Central memory CD8-positive, alpha-beta T cell (primary cell): ENCODE results near the gene AFF1.

Source experiments
- ATAC-seq: fragments of 150-1000 bp; cut with Tn5 transposase; replicated peaks from 2 replicates; pipeline ENCODE4 v1.10.0; 2022; ENCODE audit warnings: mild to moderate bottlenecking, moderate FRiP score, moderate number of reproducible peaks; ENCODE audit not compliant: poor library complexity, severe bottlenecking; ENCODE audit errors: extremely low read depth
- DNase-seq, 2 donors: peaks; one replicate each; pipeline ENCODE4 v3.0.0; 2021; ENCODE audit warnings: low spot score in 2 of 2
- H3K27ac Mint-ChIP-seq: one replicate; pipeline ENCODE4 v1.8.0; 2022; ENCODE audit warnings: low read depth, mild to moderate bottlenecking, moderate library complexity, mixed read lengths
- H3K27me3 Mint-ChIP-seq: one replicate; pipeline ENCODE4 v1.8.0; 2022; ENCODE audit warnings: mixed read lengths
- H3K36me3 Mint-ChIP-seq: one replicate; pipeline ENCODE4 v1.8.0; 2022; ENCODE audit warnings: mild to moderate bottlenecking, moderate library complexity, mixed read lengths; ENCODE audit not compliant: insufficient read depth
- H3K4me1 Mint-ChIP-seq: one replicate; pipeline ENCODE4 v1.8.0; 2022; ENCODE audit warnings: mixed read lengths
- H3K4me3 Mint-ChIP-seq: one replicate; pipeline ENCODE4 v1.8.0; 2022; ENCODE audit warnings: mild to moderate bottlenecking, moderate library complexity, mixed read lengths
- H3K9me3 Mint-ChIP-seq: one replicate; pipeline ENCODE4 v1.8.0; 2022; ENCODE audit warnings: mixed read lengths

AFF1 gene

GRCh38 chr4:86909546-86910295, 25.1 kb upstream of the AFF1 start:
- Mint-ChIP-seq H3K4me3 (no peak overlapping the region), H3K27me3 (no peaks in the 10 kb centered on the region), H3K4me1 (no peaks in the 10 kb centered on the region), H3K9me3 (no peaks in the 10 kb centered on the region), H3K27ac (no peak overlapping the region), H3K36me3 (no peaks in the 10 kb centered on the region)
- DNase-seq (no peak), ATAC-seq (no peak)

GRCh38 chr4:86910369-86910768, 24.4 kb upstream of the AFF1 start:
- no peak for ATAC-seq
- no peaks in the 10 kb centered on the region for H3K9me3 Mint-ChIP-seq
- no peaks in the 10 kb centered on the region for H3K27me3 Mint-ChIP-seq
- H3K27ac Mint-ChIP-seq: no peak overlapping the region
- no peak for DNase-seq
- no peak overlapping the region for H3K4me3 Mint-ChIP-seq
- H3K36me3 Mint-ChIP-seq: no peaks in the 10 kb centered on the region
- H3K4me1 Mint-ChIP-seq: no peaks in the 10 kb centered on the region

GRCh38 chr4:86910820-86911684, 23.8 kb upstream of the AFF1 start:
- H3K4me3 Mint-ChIP-seq: no peak overlapping the region
- H3K27me3 Mint-ChIP-seq: no peaks in the 10 kb centered on the region
- H3K4me1 Mint-ChIP-seq: no peaks in the 10 kb centered on the region
- H3K9me3 Mint-ChIP-seq: no peaks in the 10 kb centered on the region
- no peak for ATAC-seq
- H3K27ac Mint-ChIP-seq: no peak overlapping the region
- no peaks in the 10 kb centered on the region for H3K36me3 Mint-ChIP-seq
- no peak for DNase-seq

GRCh38 chr4:86916392-86916791, 18.4 kb upstream of the AFF1 start:
- H3K27ac Mint-ChIP-seq: no peak overlapping the region
- DNase-seq: no peak
- no peaks in the 10 kb centered on the region for H3K4me1 Mint-ChIP-seq
- H3K36me3 Mint-ChIP-seq: no peaks in the 10 kb centered on the region
- ATAC-seq: no peak
- no peak overlapping the region for H3K4me3 Mint-ChIP-seq
- H3K9me3 Mint-ChIP-seq: no peaks in the 10 kb centered on the region
- H3K27me3 Mint-ChIP-seq: no peaks in the 10 kb centered on the region

- DNase-seq: no peak
- Mint-ChIP-seq H3K27me3 (no peaks in the 10 kb centered on the region), H3K4me1 (no peaks in the 10 kb centered on the region), H3K36me3 (no peaks in the 10 kb centered on the region), H3K9me3 (no peaks in the 10 kb centered on the region), H3K4me3 (no peak overlapping the region), H3K27ac (no peak overlapping the region)
- no peak for ATAC-seq
These were observed 17.4 kb upstream of the AFF1 start for GRCh38 chr4:86917212-86918039.

GRCh38 chr4:86918539-86919072, 16.2 kb upstream of the AFF1 start:
- Mint-ChIP-seq H3K4me1 (no peaks in the 10 kb centered on the region), H3K9me3 (no peaks in the 10 kb centered on the region), H3K4me3 (no peak overlapping the region), H3K36me3 (no peaks in the 10 kb centered on the region), H3K27me3 (no peaks in the 10 kb centered on the region), H3K27ac (no peak overlapping the region)
- no peak for DNase-seq
- no peak for ATAC-seq

- DNase-seq (no peak), ATAC-seq (no peak)
- H3K4me3 Mint-ChIP-seq: no peak overlapping the region
- H3K9me3 Mint-ChIP-seq: no peaks in the 10 kb centered on the region
- no peaks in the 10 kb centered on the region for H3K36me3 Mint-ChIP-seq
- no peaks in the 10 kb centered on the region for H3K27me3 Mint-ChIP-seq
- H3K27ac Mint-ChIP-seq: no peak overlapping the region
- H3K4me1 Mint-ChIP-seq: no peaks in the 10 kb centered on the region
These were observed 15.1 kb upstream of the AFF1 start for GRCh38 chr4:86919561-86920223.

- Mint-ChIP-seq H3K27ac (no peak overlapping the region), H3K4me1 (no peaks in the 10 kb centered on the region), H3K36me3 (no peaks in the 10 kb centered on the region), H3K27me3 (no peaks in the 10 kb centered on the region), H3K9me3 (no peaks in the 10 kb centered on the region), H3K4me3 (no peak overlapping the region)
- DNase-seq: no peak
- no peak for ATAC-seq
These were observed 13.1 kb upstream of the AFF1 start for GRCh38 chr4:86921608-86922252.

- H3K27me3 Mint-ChIP-seq: no peaks in the 10 kb centered on the region
- no peaks in the 10 kb centered on the region for H3K36me3 Mint-ChIP-seq
- H3K27ac Mint-ChIP-seq: no peak overlapping the region
- DNase-seq (no peak), ATAC-seq (no peak)
- no peaks in the 10 kb centered on the region for H3K9me3 Mint-ChIP-seq
- peaks cover 3% of the 10 kb centered on the region for H3K4me1 Mint-ChIP-seq
- H3K4me3 Mint-ChIP-seq: no peak overlapping the region
These were observed 10.0 kb upstream of the AFF1 start for GRCh38 chr4:86924811-86925210.

GRCh38 chr4:86926435-86927086, 8.2 kb upstream of the AFF1 start:
- Mint-ChIP-seq H3K4me3 (no peak overlapping the region), H3K36me3 (no peaks in the 10 kb centered on the region), H3K4me1 (peaks cover 3% of the 10 kb centered on the region), H3K27ac (no peak overlapping the region), H3K27me3 (no peaks in the 10 kb centered on the region), H3K9me3 (no peaks in the 10 kb centered on the region)
- DNase-seq (no peak), ATAC-seq (no peak)

GRCh38 chr4:86927843-86928395, 6.9 kb upstream of the AFF1 start:
- Mint-ChIP-seq H3K27me3 (no peaks in the 10 kb centered on the region), H3K4me1 (peaks cover 3% of the 10 kb centered on the region), H3K9me3 (no peaks in the 10 kb centered on the region), H3K4me3 (no peak overlapping the region), H3K27ac (no peak overlapping the region), H3K36me3 (no peaks in the 10 kb centered on the region)
- no peak for DNase-seq
- ATAC-seq: no peak
